Lower leg skin (tissue), 3 donors: ENCODE data around the gene PLXNA2.

Experiments used
- POLR2A ChIP-seq, 2 donors: fragments of 450-650 bp; IDR thresholded peaks; one replicate each; pipeline ENCODE4 v1.6.1; 2016 to 2017; ENCODE audit warnings: antibody characterized with exemption in 2 of 2, mild to moderate bottlenecking in 1 of 2, moderate library complexity in 1 of 2
- TF ChIP-seq, protein P1 (sequence below), 3 donors: fragments of 450-650 bp; IDR thresholded peaks; one replicate each; pipeline ENCODE4 v1.5.1; 2016; ENCODE audit warnings: antibody characterized with exemption in 3 of 3, mild to moderate bottlenecking in 3 of 3, moderate library complexity in 2 of 3

DNA sequence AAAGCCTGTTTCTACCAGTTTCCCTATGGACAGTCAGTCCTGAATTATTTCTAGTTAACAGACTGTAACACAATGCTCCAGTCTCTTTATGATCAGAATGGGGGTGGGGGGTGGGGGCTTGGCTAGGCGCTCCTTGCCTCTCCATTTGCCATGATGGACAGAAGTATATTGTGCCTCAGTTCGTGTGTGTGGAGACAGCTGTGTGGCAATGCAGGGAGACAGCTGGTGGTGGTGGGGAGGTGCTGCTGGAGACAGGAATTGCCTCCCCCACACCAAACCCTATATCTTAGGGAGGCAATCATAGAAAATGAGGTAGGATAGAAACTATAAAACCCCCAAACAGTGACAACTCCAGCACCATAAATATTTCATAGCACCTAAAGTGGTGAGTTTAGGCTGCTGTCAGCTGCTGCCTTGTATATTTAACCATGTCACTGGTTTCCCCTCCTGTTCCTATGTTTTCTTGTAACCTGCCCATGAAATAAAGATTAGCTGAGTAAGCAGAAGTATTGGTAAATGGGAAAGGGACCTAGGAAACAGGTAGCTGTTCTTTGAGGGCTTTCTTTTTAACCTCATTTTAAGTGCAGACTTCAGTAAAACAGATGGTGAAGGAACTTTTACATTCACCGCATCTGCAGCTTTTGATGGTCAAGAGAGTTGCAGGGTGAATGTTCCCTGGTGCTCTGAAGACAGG lies 3.4 kb downstream of the PLXNA2 start:
- TF ChIP-seq, protein P1, sequence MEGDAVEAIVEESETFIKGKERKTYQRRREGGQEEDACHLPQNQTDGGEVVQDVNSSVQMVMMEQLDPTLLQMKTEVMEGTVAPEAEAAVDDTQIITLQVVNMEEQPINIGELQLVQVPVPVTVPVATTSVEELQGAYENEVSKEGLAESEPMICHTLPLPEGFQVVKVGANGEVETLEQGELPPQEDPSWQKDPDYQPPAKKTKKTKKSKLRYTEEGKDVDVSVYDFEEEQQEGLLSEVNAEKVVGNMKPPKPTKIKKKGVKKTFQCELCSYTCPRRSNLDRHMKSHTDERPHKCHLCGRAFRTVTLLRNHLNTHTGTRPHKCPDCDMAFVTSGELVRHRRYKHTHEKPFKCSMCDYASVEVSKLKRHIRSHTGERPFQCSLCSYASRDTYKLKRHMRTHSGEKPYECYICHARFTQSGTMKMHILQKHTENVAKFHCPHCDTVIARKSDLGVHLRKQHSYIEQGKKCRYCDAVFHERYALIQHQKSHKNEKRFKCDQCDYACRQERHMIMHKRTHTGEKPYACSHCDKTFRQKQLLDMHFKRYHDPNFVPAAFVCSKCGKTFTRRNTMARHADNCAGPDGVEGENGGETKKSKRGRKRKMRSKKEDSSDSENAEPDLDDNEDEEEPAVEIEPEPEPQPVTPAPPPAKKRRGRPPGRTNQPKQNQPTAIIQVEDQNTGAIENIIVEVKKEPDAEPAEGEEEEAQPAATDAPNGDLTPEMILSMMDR (IDR thresholded peaks at IDR 0.05), result no peak
- no peak for TF ChIP-seq POLR2A (IDR thresholded peaks at IDR 0.05)
